HG03039 (cell line): Measurements from ENCODE around the gene TSPAN7.

ENCODE experiments used
- ATAC-seq: cut with Tn5 transposase; IDR thresholded peaks from one replicate; pipeline ENCODE4 v1.9.1; 2021; ENCODE audit warnings: mild to moderate bottlenecking, moderate library complexity; ENCODE audit not compliant: unreplicated experiment

Gene TSPAN7

GRCh38 chrX:38678183-38678582 lies 116.8 kb downstream of the TSPAN7 start:
- ATAC-seq, result no peak

- ATAC-seq, result no peak
Observed at GRCh38 chrX:38678821-38679220, 117.5 kb downstream of the TSPAN7 start.

- no peak for ATAC-seq
Observed at GRCh38 chrX:38679695-38680094, 118.4 kb downstream of the TSPAN7 start.

- no peak for ATAC-seq
Observed at GRCh38 chrX:38682095-38682494, 120.8 kb downstream of the TSPAN7 start.

- no peak for ATAC-seq
Observed at GRCh38 chrX:38692961-38693360, 131.6 kb downstream of the TSPAN7 start.

- ATAC-seq, result no peak
Observed at GRCh38 chrX:38694394-38694793, 133.1 kb downstream of the TSPAN7 start.

- ATAC-seq, result no peak
Observed at GRCh38 chrX:38697461-38697860, 136.1 kb downstream of the TSPAN7 start.

- ATAC-seq, result no peak
Observed at GRCh38 chrX:38699121-38699520, 137.8 kb downstream of the TSPAN7 start.

GRCh38 chrX:38699696-38700095 lies 138.4 kb downstream of the TSPAN7 start:
- ATAC-seq, result no peak

- no peak for ATAC-seq
Observed at GRCh38 chrX:38701073-38701472, 139.7 kb downstream of the TSPAN7 start.

GRCh38 chrX:38704146-38704882 lies 143.0 kb downstream of the TSPAN7 start:
- no peak for ATAC-seq

- no peak for ATAC-seq
Observed at GRCh38 chrX:38717871-38718270, 156.5 kb downstream of the TSPAN7 start.

- no peak for ATAC-seq
Observed at GRCh38 chrX:38718311-38718710, 157.0 kb downstream of the TSPAN7 start.

- ATAC-seq, result no peak
Observed at GRCh38 chrX:38726612-38727011, 165.3 kb downstream of the TSPAN7 start.

- ATAC-seq, result no peak
Observed at GRCh38 chrX:38727668-38728067, 166.3 kb downstream of the TSPAN7 start.

- no peak for ATAC-seq
Observed at GRCh38 chrX:38732866-38733265, 171.5 kb downstream of the TSPAN7 start.
